OCI-LY3 (cell line): ENCODE data around the gene SOWAHA.

ENCODE experiments used
- CTCF ChIP-seq: fragments of 200-600, 300-600 bp; sonication (generic); IDR thresholded peaks from 2 replicates; pipeline ENCODE4 v1.5.1; 2014; ENCODE audit warnings: antibody characterized with exemption, low read length, low read depth
- EZH2phosphoT487 ChIP-seq: fragments of 200-600 bp; shearing (Covaris generic); IDR thresholded peaks from 2 replicates; pipeline ENCODE4 v1.6.1; 2018; ENCODE audit warnings: antibody characterized with exemption, mixed run types, low read depth

GRCh38 chr5:132776938-132777208 is 36.2 kb upstream of the SOWAHA start:
- TF ChIP-seq CTCF (no peak), EZH2phosphoT487 (no peak)
